BJ (cell line): ENCODE measurements around the gene DDA1. TPM values are rescaled to one million over a fixed set of nuclear protein-coding genes. Genes with fewer than 3 reads are reported as not detected.
"Not testable (repeated sequence)": the region's sequence is repeated elsewhere in the genome, so short reads cannot be mapped to it uniquely, and the experiment has no call there.

Source experiments
- CTCF ChIA-PET: fragments of 350-600 bp; formaldehyde crosslinking; extraction: SDS; loops from one replicate; lab custom pipeline; 2021; ENCODE audit warnings: antibody characterized with exemption, inconsistent platforms; lab: Yijun Ruan, JAX
- POLR2A ChIA-PET: fragments of 300-600 bp; sonication (Branson Sonifier 250); formaldehyde crosslinking; extraction: SDS; loops from one replicate; lab custom pipeline; 2021; ENCODE audit warnings: antibody characterized with exemption; lab: Charles Lee
- DNase-seq: peaks from one replicate; pipeline ENCODE4 v3.0.0-alpha.2; 2011; ENCODE audit warnings: low read depth
- H3K27me3 ChIP-seq: 2 replicates; pipeline ENCODE4 v1.6.0; 2011; ENCODE audit warnings: low read length; ENCODE audit not compliant: control insufficient read depth, insufficient read depth
- H3K36me3 ChIP-seq: 2 replicates; pipeline ENCODE4 v1.5.1; 2011; ENCODE audit warnings: low read length; ENCODE audit not compliant: control insufficient read depth, insufficient read depth
- H3K4me3 ChIP-seq: 2 replicates; pipeline ENCODE4 v1.5.1; 2011; ENCODE audit warnings: low read depth, mild to moderate bottlenecking, control low read depth, low read length
- CTCF ChIP-seq: IDR thresholded peaks from 2 replicates; pipeline ENCODE4 v1.5.1; 2011; ENCODE audit warnings: low read depth, mild to moderate bottlenecking, control low read depth, inconsistent platforms, low read length, moderate library complexity; ENCODE audit not compliant: insufficient read depth
- polyA plus RNA-seq: library from polyadenylated mRNA; depleted of rRNA; stranded (reverse); fragments of >200 nt; gene quantifications from 2 replicates; pipeline ENCODE4 v1.2.3, GENCODE V29; 2011

Gene DDA1
- polyA plus RNA-seq, 1 experiment = 52.7 TPM

GRCh38 chr19:17353386-17353785 lies 44.0 kb downstream of the DDA1 start:
- CTCF ChIA-PET = interaction anchor here (1.5 kb wide), 1 partner anchor 33 kb away, joined by 5 read pairs; no protein-coding TSS in a partner anchor
- Histone ChIP-seq H3K4me3 (no peak overlapping the region), H3K36me3 (no peaks in the 10 kb centered on the region), H3K27me3 (no peaks in the 10 kb centered on the region)
- no peak for DNase-seq
- TF ChIP-seq CTCF = no peak
- POLR2A ChIA-PET = no interaction called here

GRCh38 chr19:17357078-17357666 lies 47.8 kb downstream of the DDA1 start:
- POLR2A ChIA-PET = no interaction called here
- no peak for DNase-seq
- Histone ChIP-seq H3K4me3 (no peak overlapping the region), H3K36me3 (no peaks in the 10 kb centered on the region), H3K27me3 (no peaks in the 10 kb centered on the region)
- TF ChIP-seq CTCF = no peak
- CTCF ChIA-PET = interaction anchor here (0.9 kb wide), 2 partner anchors 10 to 28 kb away, joined by 3 to 4 read pairs; no protein-coding TSS in a partner anchor

- Histone ChIP-seq H3K36me3 (no peaks in the 10 kb centered on the region), H3K4me3 (no peak overlapping the region), H3K27me3 (no peaks in the 10 kb centered on the region)
- no peak for DNase-seq
- TF ChIP-seq CTCF = no peak
- POLR2A ChIA-PET = no interaction called here
- CTCF ChIA-PET = interaction anchor here (0.6 to 1.6 kb wide), 4 partner anchors 9 to 28 kb away, joined by 3 to 5 read pairs (median 4); no protein-coding TSS in a partner anchor
These were observed 48.4 kb downstream of the DDA1 start for GRCh38 chr19:17357724-17358123.

- TF ChIP-seq CTCF = no peak
- Histone ChIP-seq H3K27me3 (no peaks in the 10 kb centered on the region), H3K4me3 (no peak overlapping the region), H3K36me3 (no peaks in the 10 kb centered on the region)
- ChIA-PET CTCF (interaction anchor here (0.6 to 1.6 kb wide), 3 partner anchors 9 to 75 kb away, joined by 3 to 5 read pairs (median 4); no protein-coding TSS in a partner anchor), POLR2A (no interaction called here)
- no peak for DNase-seq
These were observed 49.0 kb downstream of the DDA1 start for GRCh38 chr19:17358395-17358794.

- POLR2A ChIA-PET = no interaction called here
- no peaks in the 10 kb centered on the region for H3K27me3 ChIP-seq
- no peak for DNase-seq
- TF ChIP-seq CTCF = no peak
- CTCF ChIA-PET = interaction anchor here (1.6 kb wide), 2 partner anchors 26 to 136 kb away, joined by 3 to 5 read pairs; no protein-coding TSS in a partner anchor
- no peaks in the 10 kb centered on the region for H3K36me3 ChIP-seq
- no peak overlapping the region for H3K4me3 ChIP-seq
These were observed 50.8 kb downstream of the DDA1 start for GRCh38 chr19:17359905-17360800.

GRCh38 chr19:17363852-17364605 lies 54.7 kb downstream of the DDA1 start:
- POLR2A ChIA-PET, H3K4me3 ChIP-seq, H3K27me3 ChIP-seq, DNase-seq, H3K36me3 ChIP-seq: not testable (repeated sequence)
- CTCF ChIA-PET = interaction anchor here (0.7 kb wide), 1 partner anchor 18 kb away, joined by 3 read pairs; no protein-coding TSS in a partner anchor
